Nephron (organoid): Measurements from ENCODE around the gene KCNH2.
A peak's percentile ranks its signal among the peaks of the same experiment; 100 is the strongest.

Experiments
- H3K27ac Mint-ChIP-seq, 3 experiments: 2 replicates each; pipeline ENCODE4 v1.8.0; 2020; ENCODE audit warnings: mixed read lengths in 3 of 3, mild to moderate bottlenecking in 2 of 3, moderate library complexity in 1 of 3
- H3K27me3 Mint-ChIP-seq: 2 replicates; pipeline ENCODE4 v1.8.0; 2021; ENCODE audit warnings: low read depth, mild to moderate bottlenecking, moderate library complexity, mixed read lengths
- H3K36me3 Mint-ChIP-seq: 2 replicates; pipeline ENCODE4 v1.8.0; 2020; ENCODE audit warnings: low read depth, mixed read lengths
- H3K4me1 Mint-ChIP-seq: 2 replicates; pipeline ENCODE4 v1.8.0; 2020; ENCODE audit warnings: mixed read lengths
- H3K4me3 Mint-ChIP-seq, 3 experiments: 2 replicates each; pipeline ENCODE4 v1.8.0; 2020; ENCODE audit warnings: mild to moderate bottlenecking in 3 of 3, mixed read lengths in 3 of 3, moderate library complexity in 2 of 3
- H3K9me3 Mint-ChIP-seq: 2 replicates; pipeline ENCODE4 v1.8.0; 2020; ENCODE audit warnings: mixed read lengths
- CTCF ChIP-seq, 3 experiments: fragments of 200-600 bp; sonication (generic); IDR thresholded peaks; one replicate each; pipeline ENCODE4 v1.5.0; 2021; ENCODE audit warnings: antibody characterized with exemption in 3 of 3; ENCODE audit not compliant: unreplicated experiment in 3 of 3

Gene KCNH2

GRCh38 chr7:150898475-150899011 is 79.6 kb downstream of the KCNH2 start:
- no peaks in the 10 kb centered on the region for H3K36me3 Mint-ChIP-seq
- peaks cover 6% of the 10 kb centered on the region for H3K9me3 Mint-ChIP-seq
- H3K27me3 Mint-ChIP-seq: peaks cover 48% of the 10 kb centered on the region
- peak overlapping the region in 2 of 3 experiments; percentile 39 to 62 for H3K27ac Mint-ChIP-seq
- no peak overlapping the region for H3K4me3 Mint-ChIP-seq
- H3K4me1 Mint-ChIP-seq: peaks cover 29% of the 10 kb centered on the region
- TF ChIP-seq CTCF (IDR thresholded peaks at IDR 0.05; ENCODE audit: unreplicated experiment in 3 of 3): peak; percentile 94 to 95 (median 95)

- H3K27me3 Mint-ChIP-seq: peaks cover 48% of the 10 kb centered on the region
- H3K9me3 Mint-ChIP-seq: peaks cover 11% of the 10 kb centered on the region
- peaks cover 29% of the 10 kb centered on the region for H3K4me1 Mint-ChIP-seq
- H3K4me3 Mint-ChIP-seq: no peak overlapping the region
- H3K27ac Mint-ChIP-seq: peak overlapping the region in 2 of 3 experiments; percentile 39 to 62
- H3K36me3 Mint-ChIP-seq: no peaks in the 10 kb centered on the region
- no peak for TF ChIP-seq CTCF (IDR thresholded peaks at IDR 0.05; ENCODE audit: unreplicated experiment in 3 of 3)
Observed at GRCh38 chr7:150897502-150898474, 80.3 kb downstream of the KCNH2 start.

GRCh38 chr7:150896562-150897209 is 81.4 kb downstream of the KCNH2 start:
- peaks cover 15% of the 10 kb centered on the region for H3K9me3 Mint-ChIP-seq
- H3K36me3 Mint-ChIP-seq: no peaks in the 10 kb centered on the region
- no peak overlapping the region for H3K27ac Mint-ChIP-seq
- TF ChIP-seq CTCF (IDR thresholded peaks at IDR 0.05; ENCODE audit: unreplicated experiment in 3 of 3): no peak
- H3K4me3 Mint-ChIP-seq: no peak overlapping the region
- H3K27me3 Mint-ChIP-seq: peaks cover 44% of the 10 kb centered on the region
- H3K4me1 Mint-ChIP-seq: peaks cover 21% of the 10 kb centered on the region

- no peak overlapping the region for H3K27ac Mint-ChIP-seq
- H3K36me3 Mint-ChIP-seq: no peaks in the 10 kb centered on the region
- peaks cover 43% of the 10 kb centered on the region for H3K27me3 Mint-ChIP-seq
- H3K9me3 Mint-ChIP-seq: peaks cover 15% of the 10 kb centered on the region
- no peak overlapping the region for H3K4me3 Mint-ChIP-seq
- H3K4me1 Mint-ChIP-seq: peaks cover 12% of the 10 kb centered on the region
- TF ChIP-seq CTCF (IDR thresholded peaks at IDR 0.05; ENCODE audit: unreplicated experiment in 3 of 3): no peak
Observed at GRCh38 chr7:150895809-150896208, 82.3 kb downstream of the KCNH2 start.
